LNCAP (cell line): ENCODE data around the gene TAAR8.
A peak's percentile ranks its signal among the peaks of the same experiment; 100 is the strongest.

Source experiments
- TF ChIP-seq, protein P1 (sequence below): fragments of 450-650 bp; IDR thresholded peaks from 2 replicates; pipeline ENCODE4 v1.5.1; 2017; ENCODE audit warnings: mild to moderate bottlenecking

The TAAR8 gene

DNA sequence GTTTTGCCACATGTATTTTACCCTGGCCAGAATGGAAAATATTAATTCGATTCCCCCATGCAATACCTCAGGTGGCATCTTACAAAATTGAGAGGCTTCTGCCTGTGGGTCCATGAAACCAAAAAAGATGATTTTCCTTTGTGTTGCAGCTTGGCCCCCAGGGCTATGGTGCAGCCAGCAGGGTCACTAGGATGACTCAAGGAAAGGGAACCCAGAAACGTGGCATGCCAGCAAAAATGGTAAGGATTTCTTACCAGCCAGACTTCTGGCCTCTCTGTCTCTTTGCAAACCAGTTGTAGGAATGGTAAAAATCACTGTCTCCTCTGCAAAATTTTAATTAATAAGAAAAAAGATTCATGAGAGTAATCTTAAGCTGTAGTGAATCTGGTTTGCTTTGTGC, 26.0 kb upstream of the TAAR8 start:
- TF ChIP-seq, protein P1, sequence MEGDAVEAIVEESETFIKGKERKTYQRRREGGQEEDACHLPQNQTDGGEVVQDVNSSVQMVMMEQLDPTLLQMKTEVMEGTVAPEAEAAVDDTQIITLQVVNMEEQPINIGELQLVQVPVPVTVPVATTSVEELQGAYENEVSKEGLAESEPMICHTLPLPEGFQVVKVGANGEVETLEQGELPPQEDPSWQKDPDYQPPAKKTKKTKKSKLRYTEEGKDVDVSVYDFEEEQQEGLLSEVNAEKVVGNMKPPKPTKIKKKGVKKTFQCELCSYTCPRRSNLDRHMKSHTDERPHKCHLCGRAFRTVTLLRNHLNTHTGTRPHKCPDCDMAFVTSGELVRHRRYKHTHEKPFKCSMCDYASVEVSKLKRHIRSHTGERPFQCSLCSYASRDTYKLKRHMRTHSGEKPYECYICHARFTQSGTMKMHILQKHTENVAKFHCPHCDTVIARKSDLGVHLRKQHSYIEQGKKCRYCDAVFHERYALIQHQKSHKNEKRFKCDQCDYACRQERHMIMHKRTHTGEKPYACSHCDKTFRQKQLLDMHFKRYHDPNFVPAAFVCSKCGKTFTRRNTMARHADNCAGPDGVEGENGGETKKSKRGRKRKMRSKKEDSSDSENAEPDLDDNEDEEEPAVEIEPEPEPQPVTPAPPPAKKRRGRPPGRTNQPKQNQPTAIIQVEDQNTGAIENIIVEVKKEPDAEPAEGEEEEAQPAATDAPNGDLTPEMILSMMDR = no peak

DNA sequence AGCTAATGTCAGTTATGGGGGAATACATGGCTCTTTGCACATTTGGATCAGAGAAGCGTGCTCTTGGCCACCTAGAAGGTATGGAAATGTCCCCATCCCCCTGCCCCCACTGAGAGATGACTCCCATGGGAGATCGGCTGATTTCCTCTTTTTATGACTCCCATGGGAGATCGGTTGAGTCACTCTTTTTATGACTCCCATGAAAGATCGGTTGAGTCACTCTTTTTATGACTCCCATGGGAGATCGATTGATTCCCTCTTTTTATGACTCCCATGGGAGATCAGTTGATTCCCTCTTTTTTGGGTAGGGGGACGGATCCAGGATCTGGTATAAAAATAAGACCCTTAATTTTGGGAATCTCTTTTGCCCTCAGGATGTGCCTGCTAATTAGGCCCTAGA, 24.7 kb upstream of the TAAR8 start:
- TF ChIP-seq, protein P1 = no peak

DNA sequence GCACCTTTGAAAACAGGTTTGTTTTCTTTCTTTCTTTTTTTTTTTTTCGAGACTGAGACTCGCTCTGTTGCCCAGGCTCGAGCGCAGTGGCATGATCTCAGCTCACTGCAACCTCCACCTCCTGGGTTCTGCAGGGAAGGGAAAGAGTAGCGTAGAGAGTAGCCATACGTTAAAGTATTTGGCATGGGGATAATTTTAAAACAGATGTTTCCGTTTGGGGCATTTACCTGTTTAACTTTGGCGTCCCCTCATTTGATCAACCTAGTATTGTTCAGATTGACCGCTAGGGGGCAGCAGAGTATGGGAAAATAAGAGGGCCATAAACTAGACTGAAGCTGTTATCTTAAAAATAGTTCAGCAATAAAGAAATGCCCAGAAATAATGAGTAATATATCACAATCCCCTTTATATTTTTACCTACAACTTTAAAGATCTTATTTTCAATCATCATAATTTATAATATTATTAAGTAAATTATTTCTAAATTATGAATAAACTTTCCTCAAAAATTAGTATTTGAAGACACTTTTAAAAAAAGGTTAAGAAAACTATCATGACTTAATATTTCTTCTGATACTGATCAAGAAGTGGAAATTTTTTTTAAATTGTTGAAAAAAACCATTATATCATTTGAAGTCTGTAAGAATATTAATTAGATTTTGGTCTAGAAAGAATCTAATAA, 22.0 kb upstream of the TAAR8 start:
- TF ChIP-seq, protein P1 = peak; percentile 77

DNA sequence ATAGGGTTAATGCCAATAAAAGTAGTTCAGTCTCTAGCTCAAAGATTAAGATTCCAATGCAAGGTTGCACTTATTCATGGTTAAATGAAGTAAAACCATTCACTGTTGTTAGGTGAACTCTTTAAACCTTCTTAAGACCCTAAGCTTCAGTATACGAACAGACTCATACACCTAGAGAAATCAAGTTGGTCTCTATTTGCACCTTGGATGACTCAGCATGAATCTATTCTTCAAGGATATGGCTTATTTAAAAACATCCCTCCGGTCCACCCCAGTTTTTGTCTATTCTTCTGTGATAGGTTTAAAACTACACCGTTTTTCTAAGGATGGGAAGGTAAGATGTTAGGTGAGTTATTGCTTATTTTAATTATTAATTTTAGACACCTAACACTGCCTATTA, 15.3 kb upstream of the TAAR8 start:
- TF ChIP-seq, protein P1 = no peak

DNA sequence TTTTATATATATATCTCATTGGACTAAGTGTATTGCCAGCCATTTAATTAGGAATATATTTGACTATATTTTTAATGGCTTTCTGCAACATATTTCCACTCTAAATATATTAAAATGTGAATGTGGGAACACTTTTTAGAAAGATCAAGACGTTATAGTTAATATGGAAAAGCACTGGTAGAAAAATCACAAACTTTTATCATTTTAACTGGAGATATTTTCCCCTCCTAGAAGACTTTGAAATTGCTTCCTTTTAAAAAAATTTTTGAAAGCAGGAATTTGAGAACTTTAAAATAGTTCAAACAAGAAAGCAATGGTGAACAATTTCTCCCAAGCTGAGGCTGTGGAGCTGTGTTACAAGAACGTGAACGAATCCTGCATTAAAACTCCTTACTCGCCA, 14.5 kb upstream of the TAAR8 start, which contains the start of gene TAAR9:
TAAR9 (plus strand) TSS at position 301 of the 400 bp plus-strand sequence; CDS start at position 314, 13 bp downstream.
- TF ChIP-seq, protein P1 = no peak

DNA sequence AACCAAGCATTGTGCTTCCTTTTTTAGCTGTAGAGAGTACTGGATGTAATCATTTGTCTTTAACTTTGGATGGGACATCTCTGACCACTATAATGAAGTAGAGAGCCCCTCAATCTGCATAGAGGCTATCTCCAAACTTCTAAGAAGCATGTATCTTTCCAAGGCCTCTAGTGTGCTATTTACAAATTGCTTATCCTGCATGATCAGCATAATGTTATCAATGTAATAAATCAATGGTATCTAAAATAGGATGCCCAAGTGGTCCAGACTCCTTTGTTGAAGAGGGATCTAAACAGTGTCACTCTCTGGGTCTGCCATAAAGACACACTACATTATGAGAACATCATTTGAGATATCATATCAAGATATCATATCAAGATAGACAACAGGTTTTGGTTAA, 7.6 kb upstream of the TAAR8 start:
- TF ChIP-seq, protein P1 = no peak

DNA sequence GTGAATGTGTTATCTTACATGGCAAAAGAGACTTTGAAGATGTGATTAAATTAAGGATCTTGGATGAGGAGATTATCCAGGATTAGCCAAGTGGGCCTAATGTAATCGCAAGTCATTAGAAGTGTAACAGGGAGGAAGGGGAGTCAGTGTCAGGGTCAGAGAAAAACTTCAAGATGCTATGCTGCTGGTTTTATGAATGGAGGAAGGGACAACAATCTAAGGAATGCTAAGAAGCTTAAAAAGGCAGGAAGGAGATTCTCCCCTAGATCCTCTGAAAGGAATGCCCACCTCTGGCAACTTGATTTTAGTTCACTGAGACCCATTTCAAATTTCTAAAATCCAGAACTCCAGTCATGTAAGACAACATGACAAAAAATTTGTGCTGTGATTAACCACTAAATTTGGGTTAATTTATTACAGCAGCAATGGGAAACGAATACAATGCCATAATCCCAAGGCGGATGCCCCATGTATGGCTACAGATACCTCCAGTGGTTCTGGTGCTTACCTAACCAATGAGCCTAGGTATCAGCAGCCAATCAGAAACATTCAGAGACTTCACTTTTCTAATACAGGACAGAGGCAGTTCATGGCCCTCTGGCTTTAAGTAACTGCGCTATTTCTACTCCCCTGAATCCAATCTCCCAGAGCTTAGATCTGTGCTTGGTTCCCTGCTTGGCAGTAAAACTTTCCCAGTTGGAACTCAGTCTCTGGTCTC, 3.6 kb upstream of the TAAR8 start:
- TF ChIP-seq, protein P1 = no peak
